ENCODE measurements around the gene FOLR3. TPM values are rescaled to one million over a fixed set of nuclear protein-coding genes. Genes with fewer than 3 reads are reported as not detected.
"Not testable (repeated sequence)": the region's sequence is repeated elsewhere in the genome, so short reads cannot be mapped to it uniquely, and the experiment has no call there.

FOLR3 gene
- total RNA-seq, 1 experiment from 2014 or later, result not detected

DNA sequence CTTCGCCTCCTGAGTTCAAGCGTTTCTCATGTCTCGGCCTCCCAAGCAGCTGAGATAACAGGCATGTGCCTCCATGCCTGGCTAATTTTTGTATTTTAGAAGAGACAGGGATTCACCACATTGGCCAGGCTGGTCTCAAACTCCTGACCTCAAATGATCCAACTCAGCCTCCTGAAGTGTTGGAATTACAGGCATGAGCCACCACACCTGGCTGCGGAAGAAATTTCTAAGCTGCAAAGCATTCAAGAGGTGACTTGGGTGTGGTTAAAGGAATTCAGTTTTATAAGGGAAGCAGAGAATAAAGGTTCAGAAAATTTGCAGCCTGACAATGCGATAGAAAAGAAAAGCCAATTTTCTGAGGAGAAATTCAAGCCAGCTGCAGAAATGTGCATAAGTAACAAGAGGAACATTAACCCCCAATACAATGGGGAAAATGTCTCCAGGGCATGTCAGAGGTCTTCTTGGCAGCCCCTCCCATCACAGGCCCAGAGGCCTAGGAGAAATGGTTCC is 33.6 kb downstream of the FOLR3 start:
- H3K36me3 ChIP-seq (ENCODE audit: control insufficient read depth in 1 of 2, insufficient read depth in 2 of 2, low read length in 2 of 2); H3K9me2 ChIP-seq (ENCODE audit: insufficient read depth); H4K20me1 ChIP-seq (ENCODE audit: insufficient read depth); H3K4me1 ChIP-seq (ENCODE audit: control insufficient read depth in 1 of 2, insufficient read depth in 2 of 2, low read length in 2 of 2); ATAC-seq; POLR2A ChIA-PET; H3K27me3 ChIP-seq (ENCODE audit: insufficient read depth, low read length); H3K79me2 ChIP-seq (ENCODE audit: insufficient read depth, low read length); H3K4me3 ChIP-seq (replicated peaks in 1 of 2; ENCODE audit: low read depth in 1 of 2, low read length in 2 of 2); intact Hi-C loops (cut with micrococcal nuclease); BruUV-seq (replicated peaks); H3K9ac ChIP-seq (ENCODE audit: low read length); RAD21 ChIA-PET (ENCODE audit: low non-redundant PET in 1 of 2, low total read pairs in 2 of 2, uncharacterized antibody in 2 of 2, unreplicated experiment in 2 of 2); DNase-seq (ENCODE audit: low read depth, low spot score); H3K4me2 ChIP-seq (ENCODE audit: low read length); H3K9me3 ChIP-seq (ENCODE audit: control insufficient read depth in 1 of 2, insufficient read depth in 1 of 2, low read depth in 1 of 2, low read length in 2 of 2); H2AFZ ChIP-seq (ENCODE audit: low read depth, low read length, poor library complexity, severe bottlenecking); H3K27ac ChIP-seq (ENCODE audit: low read depth, low read length): not testable (repeated sequence)
- CTCF ChIA-PET, result interaction anchor here (0.8 kb wide), 1 partner anchor 144 kb away, joined by 3 read pairs; no protein-coding TSS in a partner anchor

GRCh38 chr11:72169754-72170153 is 34.2 kb downstream of the FOLR3 start:
- H3K4me2 ChIP-seq (ENCODE audit: low read length); H3K9me2 ChIP-seq (ENCODE audit: insufficient read depth); BruUV-seq (replicated peaks); H3K27ac ChIP-seq (ENCODE audit: low read depth, low read length); H3K4me3 ChIP-seq (replicated peaks in 1 of 2; ENCODE audit: low read depth in 1 of 2, low read length in 2 of 2); H4K20me1 ChIP-seq (ENCODE audit: insufficient read depth); H3K9me3 ChIP-seq (ENCODE audit: control insufficient read depth in 1 of 2, insufficient read depth in 1 of 2, low read depth in 1 of 2, low read length in 2 of 2); H3K36me3 ChIP-seq (ENCODE audit: control insufficient read depth in 1 of 2, insufficient read depth in 2 of 2, low read length in 2 of 2); ATAC-seq; H3K4me1 ChIP-seq (ENCODE audit: control insufficient read depth in 1 of 2, insufficient read depth in 2 of 2, low read length in 2 of 2); POLR2A ChIA-PET; H3K79me2 ChIP-seq (ENCODE audit: insufficient read depth, low read length); H3K27me3 ChIP-seq (ENCODE audit: insufficient read depth, low read length); DNase-seq (ENCODE audit: low read depth, low spot score); H2AFZ ChIP-seq (ENCODE audit: low read depth, low read length, poor library complexity, severe bottlenecking); H3K9ac ChIP-seq (ENCODE audit: low read length); RAD21 ChIA-PET (ENCODE audit: low non-redundant PET in 1 of 2, low total read pairs in 2 of 2, uncharacterized antibody in 2 of 2, unreplicated experiment in 2 of 2); intact Hi-C loops (cut with micrococcal nuclease): not testable (repeated sequence)
- CTCF ChIA-PET, result interaction anchor here (0.8 kb wide), 1 partner anchor 144 kb away, joined by 3 read pairs; no protein-coding TSS in a partner anchor

DNA sequence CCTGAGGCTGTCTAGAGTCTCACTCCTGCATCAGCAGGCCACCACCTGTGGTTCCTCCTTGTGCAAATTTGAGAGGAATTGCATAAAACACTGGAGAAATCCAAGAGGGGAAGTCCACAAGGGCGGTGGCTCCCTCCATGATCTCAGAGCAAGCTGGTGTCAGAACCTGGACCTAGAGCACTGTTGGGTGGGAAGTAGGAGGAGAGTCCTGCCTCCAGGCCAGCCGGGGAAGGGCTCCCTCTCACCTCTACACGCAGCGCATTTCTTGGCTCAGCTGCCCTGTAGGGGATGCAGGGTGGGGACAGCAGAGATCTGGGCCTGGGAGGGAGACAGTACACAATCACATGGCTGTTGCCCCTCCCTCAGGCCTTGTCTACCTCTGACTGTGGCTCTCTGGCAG is 36.5 kb downstream of the FOLR3 start:
- H3K27ac ChIP-seq (ENCODE audit: low read depth, low read length); H3K4me2 ChIP-seq (ENCODE audit: low read length); H2AFZ ChIP-seq (ENCODE audit: low read depth, low read length, poor library complexity, severe bottlenecking); H4K20me1 ChIP-seq (ENCODE audit: insufficient read depth); DNase-seq (ENCODE audit: low read depth, low spot score); BruUV-seq (replicated peaks); RAD21 ChIA-PET (ENCODE audit: low non-redundant PET in 1 of 2, low total read pairs in 2 of 2, uncharacterized antibody in 2 of 2, unreplicated experiment in 2 of 2); H3K27me3 ChIP-seq (ENCODE audit: insufficient read depth, low read length); H3K36me3 ChIP-seq (ENCODE audit: control insufficient read depth in 1 of 2, insufficient read depth in 2 of 2, low read length in 2 of 2); intact Hi-C loops (cut with micrococcal nuclease); H3K9ac ChIP-seq (ENCODE audit: low read length); H3K4me3 ChIP-seq (replicated peaks in 1 of 2; ENCODE audit: low read depth in 1 of 2, low read length in 2 of 2); POLR2A ChIA-PET; H3K9me2 ChIP-seq (ENCODE audit: insufficient read depth); ATAC-seq; CTCF ChIA-PET; H3K79me2 ChIP-seq (ENCODE audit: insufficient read depth, low read length); H3K9me3 ChIP-seq (ENCODE audit: control insufficient read depth in 1 of 2, insufficient read depth in 1 of 2, low read depth in 1 of 2, low read length in 2 of 2); H3K4me1 ChIP-seq (ENCODE audit: control insufficient read depth in 1 of 2, insufficient read depth in 2 of 2, low read length in 2 of 2): not testable (repeated sequence)

Measured in HCT116 (cell line).